Memory B cell (primary cell): Measurements from ENCODE around the gene GOLGA6D.
"Not testable (repeated sequence)": the region's sequence is repeated elsewhere in the genome, so short reads cannot be mapped to it uniquely, and the experiment has no call there.

Source experiments
- ATAC-seq: fragments of 150-1000 bp; cut with Tn5 transposase; 2 replicates; pipeline ENCODE4 v1.10.0; 2021; ENCODE audit warnings: low read depth, mild to moderate bottlenecking, moderate library complexity
- DNase-seq, 2 donors: peaks; one replicate each; pipeline ENCODE4 v3.0.0; 2022; ENCODE audit warnings: low spot score in 2 of 2
- H3K27ac Mint-ChIP-seq: one replicate; pipeline ENCODE4 v1.8.0; 2022; ENCODE audit warnings: mild to moderate bottlenecking, moderate library complexity, mixed read lengths
- H3K27me3 Mint-ChIP-seq: one replicate; pipeline ENCODE4 v1.8.0; 2022; ENCODE audit warnings: mixed read lengths
- H3K36me3 Mint-ChIP-seq: one replicate; pipeline ENCODE4 v1.8.0; 2022; ENCODE audit warnings: mild to moderate bottlenecking, mixed read lengths
- H3K4me1 Mint-ChIP-seq: one replicate; pipeline ENCODE4 v1.8.0; 2022; ENCODE audit warnings: mixed read lengths
- H3K4me3 Mint-ChIP-seq: one replicate; pipeline ENCODE4 v1.8.0; 2022; ENCODE audit warnings: mild to moderate bottlenecking, moderate library complexity, mixed read lengths
- H3K9me3 Mint-ChIP-seq: one replicate; pipeline ENCODE4 v1.8.0; 2022; ENCODE audit warnings: mixed read lengths

GOLGA6D gene

DNA sequence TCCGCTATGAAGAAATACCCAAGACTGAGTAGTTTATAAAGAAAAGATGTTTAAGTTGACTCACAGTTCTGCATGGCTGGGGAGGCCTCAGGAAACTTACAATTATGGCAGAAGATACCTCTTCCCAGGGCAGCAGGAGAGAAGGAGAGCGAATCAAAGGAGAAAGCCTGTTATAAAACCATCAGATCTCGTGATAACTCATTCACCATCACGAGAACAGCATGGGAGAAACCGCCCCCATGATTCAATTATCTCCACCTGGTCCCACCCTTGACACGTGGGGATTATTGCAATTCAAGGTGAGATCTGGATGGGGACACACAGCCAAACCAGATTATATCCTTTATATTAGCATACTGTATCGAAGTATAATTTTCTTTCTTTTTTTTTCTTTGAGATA lies 49.5 kb downstream of the GOLGA6D start:
- DNase-seq, H3K27ac Mint-ChIP-seq, H3K36me3 Mint-ChIP-seq, H3K27me3 Mint-ChIP-seq, ATAC-seq, H3K9me3 Mint-ChIP-seq, H3K4me3 Mint-ChIP-seq: not testable (repeated sequence)
- H3K4me1 Mint-ChIP-seq: peaks cover 14% of the 10 kb centered on the region

DNA sequence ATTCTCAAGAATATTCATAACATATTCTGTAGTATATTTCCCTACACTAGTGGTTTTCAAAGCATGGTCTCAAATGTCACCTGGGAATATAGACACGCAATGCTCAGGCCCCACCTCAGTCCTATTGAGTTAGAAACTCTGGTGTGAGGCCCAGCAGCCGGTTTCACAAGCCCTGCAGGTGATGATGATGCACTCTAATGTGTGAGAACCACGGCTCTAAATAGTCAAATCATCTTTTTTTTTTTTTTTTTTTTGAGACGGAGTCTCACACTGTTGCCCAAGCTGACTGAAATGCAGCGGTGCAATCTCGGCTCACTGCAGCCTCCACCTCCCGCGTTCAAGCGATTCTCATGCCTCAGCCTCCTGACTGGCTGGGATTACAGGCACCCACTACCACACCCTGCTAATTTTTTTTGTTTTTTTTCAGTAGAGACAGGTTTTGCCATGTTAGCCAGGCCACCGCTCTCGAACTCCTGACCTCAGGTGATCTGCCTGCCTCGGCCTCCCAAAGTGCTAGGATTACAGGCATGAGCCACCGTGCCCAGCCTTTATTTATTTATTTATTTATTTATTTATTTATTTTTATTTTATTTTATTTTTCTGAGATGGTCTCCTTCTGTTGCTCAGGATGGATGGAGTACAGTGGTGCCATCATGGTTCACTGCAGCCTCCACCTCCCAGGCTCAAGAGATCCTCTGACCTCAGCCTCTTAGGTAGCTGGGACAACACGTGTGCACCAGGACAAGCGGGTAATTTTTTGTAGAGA lies 51.2 kb downstream of the GOLGA6D start:
- peak; percentile 51 for ATAC-seq
- H3K36me3 Mint-ChIP-seq, H3K9me3 Mint-ChIP-seq, H3K27ac Mint-ChIP-seq, DNase-seq, H3K4me3 Mint-ChIP-seq, H3K27me3 Mint-ChIP-seq: not testable (repeated sequence)
- peaks cover 10% of the 10 kb centered on the region for H3K4me1 Mint-ChIP-seq

DNA sequence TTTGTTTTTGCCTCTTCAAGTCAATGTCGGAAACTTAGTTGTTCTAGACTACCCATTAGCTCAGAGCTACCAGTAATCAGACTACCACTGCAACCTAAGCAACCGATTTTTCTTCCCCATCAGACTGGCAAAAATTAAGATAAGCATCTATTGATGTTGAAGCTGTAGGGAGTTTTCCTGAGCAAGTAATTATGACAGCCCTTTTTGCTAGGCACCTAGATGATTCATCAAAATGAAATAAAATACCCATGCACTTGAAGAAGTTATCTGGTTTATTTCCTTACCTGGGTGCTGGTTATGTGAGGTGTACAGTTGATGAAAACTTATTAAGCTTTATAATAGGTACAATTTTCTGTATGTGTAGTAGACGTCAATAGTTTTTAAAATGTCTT lies 52.7 kb downstream of the GOLGA6D start:
- Mint-ChIP-seq H3K36me3 (no peaks in the 10 kb centered on the region), H3K9me3 (no peaks in the 10 kb centered on the region), H3K4me1 (peaks cover 10% of the 10 kb centered on the region), H3K4me3 (peak overlapping the region; percentile 96), H3K27ac (peak overlapping the region; percentile 96), H3K27me3 (peaks cover 3% of the 10 kb centered on the region)
- DNase-seq (no peak), ATAC-seq (no peak)

DNA sequence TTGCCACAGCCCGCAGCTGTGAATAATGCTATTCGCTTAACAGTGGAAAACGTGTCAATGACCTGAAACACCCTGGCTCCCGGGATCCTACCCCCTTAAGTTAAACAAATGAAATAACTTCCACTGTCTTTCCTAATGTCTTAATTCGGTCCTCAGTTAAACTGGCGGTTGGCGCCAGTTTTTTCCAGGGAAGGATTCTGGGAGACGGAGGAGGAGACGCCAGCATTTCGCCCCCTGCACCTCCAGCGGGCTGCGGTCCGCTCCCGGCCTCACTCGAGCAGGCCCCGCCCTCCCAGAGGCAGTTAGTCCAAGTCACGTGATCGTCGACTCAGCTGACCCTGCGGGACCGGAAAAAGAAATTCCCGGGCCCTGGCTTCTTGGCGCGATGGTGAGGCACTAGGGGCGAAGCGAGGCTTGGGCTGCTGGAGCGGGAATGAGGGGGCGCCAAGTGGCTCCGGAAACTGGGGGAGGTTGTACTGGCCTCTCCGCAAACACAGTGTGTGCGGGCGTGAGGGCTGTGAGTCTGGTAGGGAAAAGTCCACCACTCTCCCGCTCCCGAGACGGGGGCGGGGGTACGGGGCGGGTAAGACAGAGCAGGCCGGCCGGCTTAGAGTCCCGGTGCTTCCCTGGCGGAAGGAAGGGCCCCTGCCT lies 53.2 kb downstream of the GOLGA6D start, which contains the start of gene COMMD4:
Gene COMMD4 (plus strand): TSS at position 359 of the 651 bp plus-strand sequence. CDS start 27 bp downstream, at position 386.
- Mint-ChIP-seq H3K36me3 (no peaks in the 10 kb centered on the region), H3K4me1 (peaks cover 10% of the 10 kb centered on the region), H3K27ac (peak within 1 kb of the TSS; percentile 96), H3K9me3 (no peaks in the 10 kb centered on the region), H3K4me3 (peak within 1 kb of the TSS; percentile 96), H3K27me3 (peaks cover 3% of the 10 kb centered on the region)
- DNase-seq: peak; percentile 42 to 57
- peak; percentile 79 for ATAC-seq

DNA sequence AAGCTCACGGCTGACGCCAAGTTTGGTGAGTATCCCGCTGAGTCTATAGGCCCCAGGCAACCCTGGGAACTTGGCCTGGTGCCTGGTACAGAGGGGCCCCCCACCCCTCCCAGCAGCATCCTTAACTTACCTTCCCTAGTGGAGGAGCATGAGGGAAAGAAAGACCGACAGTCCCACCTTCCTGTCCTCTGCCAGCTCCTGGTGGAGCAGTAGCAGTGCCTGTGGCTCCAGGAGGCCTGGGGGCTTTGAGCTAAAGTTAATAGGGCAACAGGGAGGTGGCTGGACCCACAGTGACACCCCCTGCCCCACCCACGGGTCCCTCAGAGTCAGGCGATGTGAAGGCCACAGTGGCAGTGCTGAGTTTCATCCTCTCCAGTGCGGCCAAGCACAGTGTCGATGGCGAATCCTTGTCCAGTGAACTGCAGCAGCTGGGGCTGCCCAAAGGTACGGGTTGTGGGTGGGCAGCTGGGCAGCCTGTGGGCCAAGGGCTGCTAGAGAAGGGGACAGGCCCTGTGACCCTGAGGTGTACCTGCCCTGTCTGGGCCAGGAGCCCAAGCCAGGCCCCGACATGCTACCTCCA lies 56.1 kb downstream of the GOLGA6D start:
- peaks cover 3% of the 10 kb centered on the region for H3K36me3 Mint-ChIP-seq
- H3K4me3 Mint-ChIP-seq: no peak overlapping the region
- ATAC-seq (no peak), DNase-seq (no peak)
- peaks cover 10% of the 10 kb centered on the region for H3K4me1 Mint-ChIP-seq
- H3K9me3 Mint-ChIP-seq: no peaks in the 10 kb centered on the region
- peak overlapping the region; percentile 41 for H3K27ac Mint-ChIP-seq
- H3K27me3 Mint-ChIP-seq: no peaks in the 10 kb centered on the region

DNA sequence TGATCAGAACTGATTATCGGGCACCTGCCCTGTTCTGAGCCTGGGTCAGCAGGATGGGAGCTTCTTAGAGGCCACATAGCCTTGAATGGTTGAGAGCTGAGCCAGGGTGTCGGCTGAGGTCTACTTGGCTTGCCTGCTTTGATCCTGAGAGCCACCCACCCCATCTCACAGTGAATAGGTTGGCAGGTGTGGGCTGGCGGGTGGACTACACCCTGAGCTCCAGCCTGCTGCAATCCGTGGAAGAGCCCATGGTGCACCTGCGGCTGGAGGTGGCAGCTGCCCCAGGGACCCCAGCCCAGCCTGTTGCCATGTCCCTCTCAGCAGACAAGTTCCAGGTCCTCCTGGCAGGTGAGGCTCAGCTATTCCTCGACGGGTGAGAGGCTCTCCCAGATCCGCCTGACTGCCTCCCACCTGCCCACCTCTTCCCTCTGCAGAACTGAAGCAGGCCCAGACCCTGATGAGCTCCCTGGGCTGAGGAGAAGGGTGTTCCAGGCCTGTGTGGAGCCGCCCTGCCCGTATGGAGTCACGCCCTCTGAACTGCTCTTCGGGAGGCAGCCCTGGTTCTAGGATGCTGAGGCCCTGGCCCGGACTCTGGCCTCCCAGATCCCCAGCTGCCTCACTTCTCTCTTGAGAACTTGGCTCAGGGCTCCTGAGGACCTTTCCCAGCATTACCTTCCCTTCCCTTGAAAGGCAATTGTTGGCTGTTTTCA lies 57.1 kb downstream of the GOLGA6D start:
- H3K27ac Mint-ChIP-seq: peak overlapping the region; percentile 63
- peaks cover 14% of the 10 kb centered on the region for H3K4me1 Mint-ChIP-seq
- no peak for DNase-seq
- H3K9me3 Mint-ChIP-seq: no peaks in the 10 kb centered on the region
- no peak overlapping the region for H3K4me3 Mint-ChIP-seq
- H3K27me3 Mint-ChIP-seq: no peaks in the 10 kb centered on the region
- peaks cover 3% of the 10 kb centered on the region for H3K36me3 Mint-ChIP-seq
- ATAC-seq: no peak

DNA sequence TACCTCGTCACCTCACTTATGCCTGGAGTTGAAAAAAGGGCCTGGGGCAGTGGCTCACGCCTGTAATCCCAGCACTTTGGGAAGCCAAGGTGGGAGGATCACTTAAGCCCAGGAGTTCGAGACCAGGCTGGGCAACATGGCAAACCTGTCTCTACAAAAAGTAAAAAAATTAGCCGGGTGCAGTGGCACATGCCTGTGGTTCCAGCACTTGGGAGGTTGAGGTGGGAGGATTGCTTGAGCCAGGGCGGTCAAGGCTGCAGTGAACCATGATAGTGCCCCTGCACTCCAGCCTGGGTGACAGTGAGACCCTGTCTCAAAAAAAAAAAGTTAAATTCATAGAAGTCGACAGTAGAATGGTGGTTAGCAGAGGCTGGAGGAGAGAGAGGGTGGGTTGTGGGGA lies 59.6 kb downstream of the GOLGA6D start:
- Mint-ChIP-seq H3K4me3 (no peak overlapping the region), H3K27me3 (no peaks in the 10 kb centered on the region), H3K27ac (no peak overlapping the region), H3K4me1 (peaks cover 14% of the 10 kb centered on the region), H3K9me3 (no peaks in the 10 kb centered on the region), H3K36me3 (peaks cover 3% of the 10 kb centered on the region)
- ATAC-seq: no peak
- DNase-seq: no peak

DNA sequence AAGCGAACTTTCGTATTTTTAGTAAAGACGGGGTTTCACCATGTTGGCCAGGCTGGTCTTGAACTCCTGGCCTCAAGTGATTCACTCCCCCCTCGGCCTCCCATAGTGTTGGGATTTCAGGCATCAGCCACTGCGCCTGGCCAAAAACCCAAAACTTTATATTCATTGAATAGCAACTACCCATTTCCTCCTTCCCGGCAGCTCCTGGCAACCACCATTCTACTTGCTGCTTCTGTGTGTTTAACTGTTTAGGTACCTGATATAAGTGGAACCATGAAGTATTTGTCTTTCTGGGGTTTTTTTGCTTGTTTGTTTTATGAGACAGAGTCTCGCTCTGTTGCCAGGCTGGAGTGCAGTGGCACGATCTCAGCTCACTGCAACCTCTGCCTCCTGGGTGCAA lies 61.3 kb downstream of the GOLGA6D start:
- ATAC-seq, H3K9me3 Mint-ChIP-seq, DNase-seq, H3K4me3 Mint-ChIP-seq, H3K36me3 Mint-ChIP-seq, H3K27me3 Mint-ChIP-seq: not testable (repeated sequence)
- Mint-ChIP-seq H3K4me1 (peaks cover 19% of the 10 kb centered on the region), H3K27ac (peak overlapping the region; percentile 99)
